SH-SY5Y (cell line): ENCODE results near the gene ANGPTL4.

ENCODE experiments used
- GATA2 ChIP-seq: IDR thresholded peaks from 2 replicates; pipeline ENCODE4 v1.6.1; 2011; ENCODE audit warnings: mild to moderate bottlenecking, low read depth, low read length
- GATA3 ChIP-seq: IDR thresholded peaks from 2 replicates; pipeline ENCODE4 v1.6.1; 2011; ENCODE audit warnings: low read depth, mild to moderate bottlenecking, low read length, moderate library complexity

GRCh38 chr19:8332976-8333766, 30.8 kb upstream of the ANGPTL4 start:
- TF ChIP-seq GATA3 (no peak), GATA2 (peak; percentile 10; the same call in 1 of the 2 replicates)
